Upper lobe of right lung (tissue), 1 donor: ENCODE data around the gene MAX. TPM values are rescaled to one million over a fixed set of nuclear protein-coding genes. Genes with fewer than 3 reads are reported as not detected.

Experiments used
- ATAC-seq: fragments of 200-7000 bp; cut with Tn5 transposase; one replicate; pipeline ENCODE4 v1.9.1; 2020; ENCODE audit warnings: mild to moderate bottlenecking, moderate library complexity
- DNase-seq: peaks from one replicate; pipeline ENCODE4 v3.0.0-alpha.2; 2020
- H3K27ac ChIP-seq: fragments of 200-600 bp; one replicate; pipeline ENCODE4 v1.8.0; 2022
- H3K27me3 ChIP-seq: fragments of 200-600 bp; one replicate; pipeline ENCODE4 v1.8.0; 2022; ENCODE audit warnings: mild to moderate bottlenecking
- H3K36me3 ChIP-seq: fragments of 200-600 bp; one replicate; pipeline ENCODE4 v1.8.0; 2022
- H3K4me1 ChIP-seq: fragments of 200-600 bp; one replicate; pipeline ENCODE4 v1.8.0; 2022
- H3K4me3 ChIP-seq: fragments of 200-600 bp; one replicate; pipeline ENCODE4 v1.8.0; 2022; ENCODE audit warnings: mild to moderate bottlenecking
- H3K9me3 ChIP-seq: fragments of 200-600 bp; one replicate; pipeline ENCODE4 v1.8.0; 2022
- CTCF ChIP-seq: fragments of 200-600 bp; IDR thresholded peaks from one replicate; pipeline ENCODE4 v1.8.0; 2022; ENCODE audit warnings: antibody characterized with exemption
- intact Hi-C: fragments of 100-400 bp; cut with DNase I; formaldehyde crosslinking; loops from one replicate; pipeline ENCODE4 v1.11.0; 2022
- total RNA-seq: library from RNA; stranded (reverse); fragmentation: NEBNext Ultra II Directional; extraction: Animal tissue kit (Norgen Biotek cat#: 25700); gene quantifications from one replicate; pipeline ENCODE4 v1.2.1, GENCODE V29; 2021
- donor health status: DM: no; HTN: yes; CAD: no; lungs with severe emphysema.

The MAX gene
- total RNA-seq, 1 donor from 2014 or later, result 102 TPM

DNA sequence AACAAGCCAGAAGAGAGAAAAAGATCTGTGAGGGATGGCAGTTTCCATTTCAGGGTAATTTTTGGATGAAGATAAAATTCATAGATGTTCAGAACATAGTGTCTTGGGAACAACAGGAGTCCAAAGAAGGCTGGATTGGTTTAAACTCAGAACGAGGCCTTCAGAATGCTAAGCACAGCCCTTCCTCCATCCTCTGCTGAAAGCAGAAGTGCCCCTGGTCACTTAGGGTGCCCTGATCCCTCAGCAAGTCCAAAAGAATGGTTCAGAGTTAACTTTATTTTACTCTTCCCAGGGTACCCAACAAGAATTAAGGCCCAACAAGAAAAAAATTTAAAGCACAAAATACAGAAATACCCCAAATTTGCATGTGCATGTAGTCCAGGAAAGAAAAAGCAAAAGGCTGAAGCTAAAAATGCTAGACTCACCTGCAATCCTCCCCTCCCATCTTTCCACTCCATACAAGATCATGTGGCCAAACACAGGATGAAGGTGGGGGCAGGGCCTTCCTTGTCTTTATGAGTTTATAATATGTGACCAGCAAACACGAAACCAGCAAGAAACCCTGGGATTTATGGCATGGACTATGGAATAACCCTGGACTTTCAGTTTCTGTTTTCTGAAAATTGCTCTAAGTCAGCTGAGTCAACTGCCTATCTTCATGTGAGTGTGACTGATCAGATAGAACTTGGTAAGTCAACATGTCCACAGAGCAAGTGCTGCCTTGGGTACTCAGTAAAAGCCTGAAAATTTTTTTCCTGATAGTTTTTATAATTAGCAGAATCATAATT, 21.2 kb downstream of the MAX start:
- peaks cover 38% of the 10 kb centered on the region for H3K4me1 ChIP-seq
- peaks cover 52% of the 10 kb centered on the region for H3K36me3 ChIP-seq
- H3K9me3 ChIP-seq, result no peaks in the 10 kb centered on the region
- no peak overlapping the region for H3K4me3 ChIP-seq
- intact Hi-C loops, result no loop called here
- no peak overlapping the region for H3K27ac ChIP-seq
- ATAC-seq (peak; percentile 52), DNase-seq (no peak)
- no peaks in the 10 kb centered on the region for H3K27me3 ChIP-seq
- no peak for TF ChIP-seq CTCF

GRCh38 chr14:65079768-65080167, 22.5 kb downstream of the MAX start:
- Histone ChIP-seq H3K36me3 (peaks cover 53% of the 10 kb centered on the region), H3K27me3 (no peaks in the 10 kb centered on the region), H3K9me3 (no peaks in the 10 kb centered on the region), H3K4me1 (peaks cover 40% of the 10 kb centered on the region), H3K4me3 (no peak overlapping the region), H3K27ac (peak overlapping the region; percentile 59)
- no peak for DNase-seq
- ATAC-seq, result no peak
- intact Hi-C loops, result no loop called here
- no peak for TF ChIP-seq CTCF

- Histone ChIP-seq H3K36me3 (peaks cover 56% of the 10 kb centered on the region), H3K4me3 (no peak overlapping the region), H3K9me3 (no peaks in the 10 kb centered on the region), H3K27ac (peak overlapping the region; percentile 59), H3K4me1 (peaks cover 40% of the 10 kb centered on the region), H3K27me3 (no peaks in the 10 kb centered on the region)
- DNase-seq (no peak), ATAC-seq (peak; percentile 49)
- no peak for TF ChIP-seq CTCF
- intact Hi-C loops, result no loop called here
Observed at GRCh38 chr14:65079201-65079600, 23.1 kb downstream of the MAX start.

DNA sequence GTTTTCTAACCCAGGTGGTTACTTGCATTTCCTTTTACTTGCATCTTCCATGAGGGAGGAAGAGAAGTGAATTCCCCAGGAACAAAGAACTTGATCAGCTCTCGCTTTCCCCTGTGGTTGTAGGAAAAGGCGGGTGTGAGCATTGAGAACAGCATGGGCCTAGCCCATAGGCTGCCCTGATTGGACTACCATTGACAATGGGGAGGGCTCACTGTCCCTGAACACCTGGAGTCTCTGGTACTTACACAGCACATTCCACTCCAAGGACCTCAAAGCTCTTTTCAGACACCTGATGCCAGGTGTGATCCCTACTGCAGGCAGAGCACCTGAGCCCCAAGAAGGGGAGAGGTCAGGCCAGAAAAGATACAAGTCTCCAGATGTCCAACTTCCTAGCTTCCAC, 25.0 kb downstream of the MAX start:
- peaks cover 46% of the 10 kb centered on the region for H3K4me1 ChIP-seq
- no peak overlapping the region for H3K4me3 ChIP-seq
- no peaks in the 10 kb centered on the region for H3K9me3 ChIP-seq
- ATAC-seq, result no peak
- TF ChIP-seq CTCF, result no peak
- no peak overlapping the region for H3K27ac ChIP-seq
- no peaks in the 10 kb centered on the region for H3K27me3 ChIP-seq
- intact Hi-C loops, result no loop called here
- H3K36me3 ChIP-seq, result peaks cover 64% of the 10 kb centered on the region
- DNase-seq, result no peak

- ATAC-seq (no peak), DNase-seq (no peak)
- Histone ChIP-seq H3K27ac (no peak overlapping the region), H3K9me3 (no peaks in the 10 kb centered on the region), H3K4me3 (no peak overlapping the region), H3K27me3 (no peaks in the 10 kb centered on the region), H3K4me1 (peaks cover 35% of the 10 kb centered on the region), H3K36me3 (peaks cover 59% of the 10 kb centered on the region)
- intact Hi-C loops, result no loop called here
- no peak for TF ChIP-seq CTCF
Observed at GRCh38 chr14:65075628-65076325, 26.5 kb downstream of the MAX start.
